Mammary epithelial cell (primary cell): Measurements from ENCODE around the gene PPP1R13L.

ENCODE experiments used
- EZH2 ChIP-seq: IDR thresholded peaks from 2 replicates; pipeline ENCODE4 v1.6.1; 2012; ENCODE audit warnings: low read length, inconsistent platforms, borderline replicate concordance
- TF ChIP-seq, protein P1 (sequence below), 2 donors: IDR thresholded peaks in 1 of 2; conservative IDR thresholded peaks in 1 of 2; 2 replicates each; pipeline ENCODE4 v1.5.1; 2011 to 2012; ENCODE audit warnings: inconsistent platforms in 2 of 2, low read length in 2 of 2, mild to moderate bottlenecking in 2 of 2, control low read depth in 1 of 2, low read depth in 1 of 2; ENCODE audit not compliant: insufficient read depth in 1 of 2; ENCODE audit errors: extremely low read depth in 1 of 2

DNA sequence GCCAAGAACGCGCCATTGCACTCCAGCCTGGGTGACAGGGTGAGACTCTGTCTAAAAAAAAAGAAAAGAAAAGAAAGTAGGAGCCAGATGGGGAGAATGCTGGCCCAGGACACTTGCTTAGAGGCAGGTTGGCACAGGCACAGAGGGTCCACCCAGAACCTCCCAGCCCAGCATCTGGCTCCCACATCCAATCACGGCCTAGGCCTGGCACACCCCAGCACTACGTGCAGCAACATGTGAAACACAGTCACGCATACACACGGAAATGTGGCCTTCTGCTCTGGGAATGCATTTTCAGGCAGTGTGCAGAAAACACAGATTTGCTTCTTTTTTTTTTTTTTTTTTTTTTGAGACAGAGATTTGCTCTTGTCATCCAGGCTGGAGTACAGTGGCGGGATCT is 42.1 kb upstream of the PPP1R13L start:
- TF ChIP-seq, protein P1, sequence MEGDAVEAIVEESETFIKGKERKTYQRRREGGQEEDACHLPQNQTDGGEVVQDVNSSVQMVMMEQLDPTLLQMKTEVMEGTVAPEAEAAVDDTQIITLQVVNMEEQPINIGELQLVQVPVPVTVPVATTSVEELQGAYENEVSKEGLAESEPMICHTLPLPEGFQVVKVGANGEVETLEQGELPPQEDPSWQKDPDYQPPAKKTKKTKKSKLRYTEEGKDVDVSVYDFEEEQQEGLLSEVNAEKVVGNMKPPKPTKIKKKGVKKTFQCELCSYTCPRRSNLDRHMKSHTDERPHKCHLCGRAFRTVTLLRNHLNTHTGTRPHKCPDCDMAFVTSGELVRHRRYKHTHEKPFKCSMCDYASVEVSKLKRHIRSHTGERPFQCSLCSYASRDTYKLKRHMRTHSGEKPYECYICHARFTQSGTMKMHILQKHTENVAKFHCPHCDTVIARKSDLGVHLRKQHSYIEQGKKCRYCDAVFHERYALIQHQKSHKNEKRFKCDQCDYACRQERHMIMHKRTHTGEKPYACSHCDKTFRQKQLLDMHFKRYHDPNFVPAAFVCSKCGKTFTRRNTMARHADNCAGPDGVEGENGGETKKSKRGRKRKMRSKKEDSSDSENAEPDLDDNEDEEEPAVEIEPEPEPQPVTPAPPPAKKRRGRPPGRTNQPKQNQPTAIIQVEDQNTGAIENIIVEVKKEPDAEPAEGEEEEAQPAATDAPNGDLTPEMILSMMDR (conservative IDR thresholded peaks at IDR 0.05 in 1 of 2, IDR thresholded peaks at IDR 0.05 in 1 of 2; ENCODE audit: extremely low read depth in 1 of 2, insufficient read depth in 1 of 2, low read depth in 1 of 2, low read length in 2 of 2), result no peak
- TF ChIP-seq EZH2, result no peak
